Stimulated activated CD4-positive, alpha-beta T cell treated with anti-CD3 and anti-CD28 coated beads, Interleukin-4, amount 100 ng/mL, for 24 hours (primary cell): ENCODE data around the gene PML.

Experiments used
- DNase-seq: peaks from one replicate; pipeline ENCODE4 v3.0.0-alpha.2; 2020

The PML gene

GRCh38 chr15:74013374-74013894 is 18.9 kb downstream of the PML start:
- no peak for DNase-seq

- no peak for DNase-seq
Observed at GRCh38 chr15:74019734-74020133, 25.2 kb downstream of the PML start.

GRCh38 chr15:74022706-74023470 is 28.4 kb downstream of the PML start:
- DNase-seq, result no peak

GRCh38 chr15:74024687-74025086 is 30.2 kb downstream of the PML start:
- DNase-seq, result no peak

GRCh38 chr15:74025436-74025835 is 30.9 kb downstream of the PML start:
- no peak for DNase-seq

- DNase-seq, result no peak
Observed at GRCh38 chr15:74027688-74028087, 33.2 kb downstream of the PML start.

GRCh38 chr15:74028646-74029045 is 34.1 kb downstream of the PML start:
- DNase-seq, result no peak

GRCh38 chr15:74032046-74032445 is 37.5 kb downstream of the PML start:
- DNase-seq, result no peak

GRCh38 chr15:74032606-74033561 is 38.4 kb downstream of the PML start:
- no peak for DNase-seq

GRCh38 chr15:74034206-74034755 is 39.8 kb downstream of the PML start:
- DNase-seq, result no peak

GRCh38 chr15:74035121-74036017 is 40.9 kb downstream of the PML start:
- no peak for DNase-seq

- DNase-seq, result no peak
Observed at GRCh38 chr15:74036271-74037170, 42.0 kb downstream of the PML start.

GRCh38 chr15:74037171-74038117 is 42.9 kb downstream of the PML start:
- no peak for DNase-seq

GRCh38 chr15:74038707-74039655 is 44.5 kb downstream of the PML start:
- no peak for DNase-seq

GRCh38 chr15:74039656-74040010 is 45.1 kb downstream of the PML start:
- DNase-seq, result no peak

- no peak for DNase-seq
Observed at GRCh38 chr15:74040109-74040850, 45.8 kb downstream of the PML start.

GRCh38 chr15:74041311-74041756 is 46.8 kb downstream of the PML start:
- no peak for DNase-seq
